ENCODE results near the gene EMC9. TPM values are rescaled to one million over a fixed set of nuclear protein-coding genes. Genes with fewer than 3 reads are reported as not detected.

Gene EMC9
- total RNA-seq, 4 donors from 2014 or later: 8.3 to 25.5 (median 16.9) TPM

GRCh38 chr14:24162093-24162492, 20.7 kb upstream of the EMC9 start:
- no peak for TF ChIP-seq POLR2A (IDR thresholded peaks at IDR 0.05)
- TF ChIP-seq, protein P1, sequence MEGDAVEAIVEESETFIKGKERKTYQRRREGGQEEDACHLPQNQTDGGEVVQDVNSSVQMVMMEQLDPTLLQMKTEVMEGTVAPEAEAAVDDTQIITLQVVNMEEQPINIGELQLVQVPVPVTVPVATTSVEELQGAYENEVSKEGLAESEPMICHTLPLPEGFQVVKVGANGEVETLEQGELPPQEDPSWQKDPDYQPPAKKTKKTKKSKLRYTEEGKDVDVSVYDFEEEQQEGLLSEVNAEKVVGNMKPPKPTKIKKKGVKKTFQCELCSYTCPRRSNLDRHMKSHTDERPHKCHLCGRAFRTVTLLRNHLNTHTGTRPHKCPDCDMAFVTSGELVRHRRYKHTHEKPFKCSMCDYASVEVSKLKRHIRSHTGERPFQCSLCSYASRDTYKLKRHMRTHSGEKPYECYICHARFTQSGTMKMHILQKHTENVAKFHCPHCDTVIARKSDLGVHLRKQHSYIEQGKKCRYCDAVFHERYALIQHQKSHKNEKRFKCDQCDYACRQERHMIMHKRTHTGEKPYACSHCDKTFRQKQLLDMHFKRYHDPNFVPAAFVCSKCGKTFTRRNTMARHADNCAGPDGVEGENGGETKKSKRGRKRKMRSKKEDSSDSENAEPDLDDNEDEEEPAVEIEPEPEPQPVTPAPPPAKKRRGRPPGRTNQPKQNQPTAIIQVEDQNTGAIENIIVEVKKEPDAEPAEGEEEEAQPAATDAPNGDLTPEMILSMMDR (IDR thresholded peaks at IDR 0.05): no peak
- intact Hi-C loops (cut with DNase I): no loop called here
- WGBS, 2 donors: 65 to 73% methylated on average over 8 of the region's 8 CpGs
- Histone ChIP-seq H3K27me3 (no peaks in the 10 kb centered on the region), H3K4me3 (replicated peaks in 1 of 3) (peak overlapping the region in 2 of 3 donors; percentile 52 to 58), H3K36me3 (peaks cover 54 to 56% of the 10 kb centered on the region in 2 donors), H3K27ac (peak overlapping the region; percentile 92 to 97 (median 97)), H3K4me1 (peaks cover 18 to 27% of the 10 kb centered on the region in 2 donors), H3K9me3 (no peaks in the 10 kb centered on the region)
- no peak for DNase-seq

DNA sequence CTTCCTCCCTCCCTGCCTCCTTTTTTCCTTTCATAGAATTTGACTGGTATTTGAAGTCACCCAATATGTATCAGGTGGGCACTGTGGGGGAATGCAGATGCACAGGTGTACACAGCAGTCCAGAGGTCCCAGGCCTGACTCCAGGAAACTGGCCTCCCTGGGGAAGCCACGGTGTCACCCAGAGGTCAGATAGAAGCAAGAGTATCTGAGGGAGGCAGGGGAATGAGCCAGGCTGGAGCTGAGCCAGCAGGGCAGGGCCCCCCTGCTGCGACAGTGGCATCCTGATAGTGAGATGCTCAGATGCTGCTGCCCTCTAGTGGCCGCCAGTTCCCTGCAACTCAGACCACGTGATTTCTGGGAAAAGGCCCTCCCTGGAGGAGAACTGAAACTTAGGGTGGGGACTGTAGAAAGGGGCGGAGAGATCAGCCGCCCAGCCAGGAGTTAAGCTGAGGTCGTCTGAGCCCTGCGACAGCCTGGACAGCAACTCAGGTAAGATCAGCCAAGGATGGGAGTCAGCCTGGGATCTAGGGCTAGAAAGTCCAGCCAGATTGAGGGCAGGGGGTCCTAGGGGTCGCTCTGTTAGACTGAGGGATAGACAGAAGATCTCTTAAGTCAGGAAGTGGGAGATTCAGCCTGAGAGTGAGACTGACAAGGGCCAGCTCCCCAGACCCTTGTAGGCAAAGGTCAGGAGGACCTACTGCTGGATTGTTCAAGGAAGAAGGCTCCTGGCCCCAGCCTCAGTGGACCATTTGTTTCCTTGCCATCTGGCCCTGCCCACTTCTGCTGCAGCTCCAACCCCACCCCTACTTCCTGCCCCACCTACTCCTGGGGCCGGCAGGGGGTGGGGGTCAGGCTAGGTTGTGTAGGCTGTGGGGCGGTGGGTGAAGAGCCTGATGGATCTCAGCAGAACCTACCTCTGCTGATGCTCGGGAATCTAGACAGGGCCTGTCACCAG, 19.7 kb upstream of the EMC9 start, which contains the start of gene IRF9:
Gene IRF9, plus strand, starts transcription at position 416 of the 955 bp plus-strand sequence. CDS start 880 bp downstream, outside the sequence.
- H3K4me1 ChIP-seq: peaks cover 18 to 27% of the 10 kb centered on the region in 2 donors
- no peaks in the 10 kb centered on the region for H3K9me3 ChIP-seq
- 2% methylated on average over 10 to 12 of the region's 12 CpGs for WGBS, 2 donors
- peak within 1 kb of the TSS; percentile 4 to 58 (median 52) for H3K4me3 ChIP-seq (replicated peaks in 1 of 3)
- peak within 1 kb of the TSS; percentile 92 to 97 (median 97) for H3K27ac ChIP-seq
- TF ChIP-seq, protein P1 (IDR thresholded peaks at IDR 0.05): peak; percentile 89 to 98 (median 94)
- TF ChIP-seq POLR2A (IDR thresholded peaks at IDR 0.05): peak in 1 of 2 donors; percentile 82
- DNase-seq: peak; percentile 99
- no peaks in the 10 kb centered on the region for H3K27me3 ChIP-seq
- H3K36me3 ChIP-seq: peaks cover 52 to 56% of the 10 kb centered on the region in 2 donors
- intact Hi-C loops (cut with DNase I): no loop called here

DNA sequence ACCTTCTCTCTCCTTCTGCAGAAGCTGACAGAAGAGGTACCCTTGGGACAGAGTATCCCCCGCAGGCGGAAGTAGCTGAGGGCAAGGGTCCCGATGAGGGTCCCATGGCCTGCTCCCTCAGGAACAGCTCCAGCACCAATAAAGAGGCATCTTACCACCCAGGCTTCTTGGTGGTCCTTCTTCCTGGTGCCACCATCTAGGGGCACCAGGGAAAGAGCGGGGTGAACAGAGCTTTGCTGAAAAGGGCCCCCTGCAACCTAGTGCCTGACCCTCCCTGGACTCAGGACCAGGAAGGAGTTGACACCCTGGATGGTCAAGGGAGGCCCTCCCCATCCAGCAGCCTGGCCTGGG, 19.1 kb upstream of the EMC9 start:
- H3K4me1 ChIP-seq: peaks cover 18 to 27% of the 10 kb centered on the region in 2 donors
- no peaks in the 10 kb centered on the region for H3K9me3 ChIP-seq
- H3K4me3 ChIP-seq (replicated peaks in 1 of 3): no peak overlapping the region
- peaks cover 49 to 56% of the 10 kb centered on the region in 2 donors for H3K36me3 ChIP-seq
- no peak for TF ChIP-seq POLR2A (IDR thresholded peaks at IDR 0.05)
- TF ChIP-seq, protein P1 (IDR thresholded peaks at IDR 0.05): no peak
- no peaks in the 10 kb centered on the region for H3K27me3 ChIP-seq
- peak overlapping the region; percentile 56 to 97 (median 97) for H3K27ac ChIP-seq
- DNase-seq: no peak
- intact Hi-C loops (cut with DNase I): no loop called here
- WGBS, 2 donors: 89 to 94% methylated on average over 4 of the region's 4 CpGs

- intact Hi-C loops (cut with DNase I): no loop called here
- Histone ChIP-seq H3K27ac (peak overlapping the region; percentile 56 to 97 (median 97)), H3K4me1 (peaks cover 18 to 27% of the 10 kb centered on the region in 2 donors), H3K9me3 (no peaks in the 10 kb centered on the region), H3K36me3 (peaks cover 49 to 56% of the 10 kb centered on the region in 2 donors), H3K4me3 (replicated peaks in 1 of 3) (no peak overlapping the region), H3K27me3 (no peaks in the 10 kb centered on the region)
- 95 to 96% methylated on average over 11 of the region's 11 CpGs for WGBS, 2 donors
- no peak for DNase-seq
- TF ChIP-seq, protein P1 (IDR thresholded peaks at IDR 0.05): no peak
- no peak for TF ChIP-seq POLR2A (IDR thresholded peaks at IDR 0.05)
These were observed 18.5 kb upstream of the EMC9 start for GRCh38 chr14:24159777-24160498.

Measured in thyroid gland (tissue), 4 donors.